ENCODE measurements around the gene GATA3.

DNA sequence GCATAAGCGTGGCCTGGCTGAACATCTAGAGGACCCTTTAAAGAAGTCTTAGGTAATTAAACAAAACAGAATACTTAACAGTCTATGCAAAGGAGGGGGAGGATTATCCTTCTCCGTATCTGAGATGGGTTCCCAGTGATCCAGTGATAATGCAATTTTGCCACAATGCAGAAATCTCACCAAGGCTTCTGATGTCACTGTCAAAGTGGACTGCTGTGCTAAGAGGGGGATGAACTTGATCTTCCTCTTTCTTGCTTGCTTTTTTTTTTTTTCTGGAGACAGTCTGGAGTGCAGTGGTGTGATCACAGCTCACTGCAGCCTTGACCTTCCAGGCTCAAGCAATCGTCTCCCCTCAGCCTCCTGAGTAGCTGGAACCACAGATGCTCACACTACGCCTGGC lies 30.8 kb downstream of the GATA3 start:
- TF ChIP-seq, protein P1, sequence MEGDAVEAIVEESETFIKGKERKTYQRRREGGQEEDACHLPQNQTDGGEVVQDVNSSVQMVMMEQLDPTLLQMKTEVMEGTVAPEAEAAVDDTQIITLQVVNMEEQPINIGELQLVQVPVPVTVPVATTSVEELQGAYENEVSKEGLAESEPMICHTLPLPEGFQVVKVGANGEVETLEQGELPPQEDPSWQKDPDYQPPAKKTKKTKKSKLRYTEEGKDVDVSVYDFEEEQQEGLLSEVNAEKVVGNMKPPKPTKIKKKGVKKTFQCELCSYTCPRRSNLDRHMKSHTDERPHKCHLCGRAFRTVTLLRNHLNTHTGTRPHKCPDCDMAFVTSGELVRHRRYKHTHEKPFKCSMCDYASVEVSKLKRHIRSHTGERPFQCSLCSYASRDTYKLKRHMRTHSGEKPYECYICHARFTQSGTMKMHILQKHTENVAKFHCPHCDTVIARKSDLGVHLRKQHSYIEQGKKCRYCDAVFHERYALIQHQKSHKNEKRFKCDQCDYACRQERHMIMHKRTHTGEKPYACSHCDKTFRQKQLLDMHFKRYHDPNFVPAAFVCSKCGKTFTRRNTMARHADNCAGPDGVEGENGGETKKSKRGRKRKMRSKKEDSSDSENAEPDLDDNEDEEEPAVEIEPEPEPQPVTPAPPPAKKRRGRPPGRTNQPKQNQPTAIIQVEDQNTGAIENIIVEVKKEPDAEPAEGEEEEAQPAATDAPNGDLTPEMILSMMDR (IDR thresholded peaks at IDR 0.05): no peak
- TF ChIP-seq POLR2AphosphoS5 (IDR thresholded peaks at IDR 0.05): no peak

Measured in prostate gland (tissue), 2 donors.